Mucosa of descending colon (tissue), 3 donors: Measurements from ENCODE around the gene MAPKBP1. TPM values are rescaled to one million over a fixed set of nuclear protein-coding genes. Genes with fewer than 3 reads are reported as not detected.
"Not testable (repeated sequence)": the region's sequence is repeated elsewhere in the genome, so short reads cannot be mapped to it uniquely, and the experiment has no call there.

Experiments used
- ATAC-seq: fragments of 200-7000 bp; cut with Tn5 transposase; one replicate; pipeline ENCODE4 v1.9.1; 2020; ENCODE audit warnings: mild to moderate bottlenecking, moderate library complexity
- DNase-seq, 3 donors: peaks; one replicate each; pipeline ENCODE4 v3.0.0-alpha.2; 2020
- H3K36me3 ChIP-seq: fragments of 200-600 bp; one replicate; pipeline ENCODE4 v1.8.0; 2021; ENCODE audit warnings: low read depth, mild to moderate bottlenecking
- H3K4me1 ChIP-seq: fragments of 200-600 bp; one replicate; pipeline ENCODE4 v1.8.0; 2021; ENCODE audit warnings: low read depth, mild to moderate bottlenecking
- H3K4me3 ChIP-seq: fragments of 200-600 bp; one replicate; pipeline ENCODE4 v1.8.0; 2021; ENCODE audit warnings: mild to moderate bottlenecking
- H3K9me3 ChIP-seq: fragments of 200-600 bp; one replicate; pipeline ENCODE4 v1.8.0; 2021; ENCODE audit warnings: mild to moderate bottlenecking
- intact Hi-C, 2 donors: fragments of 100-400 bp; cut with DNase I in 1 of 2; cut with micrococcal nuclease in 1 of 2; formaldehyde crosslinking; loops; one replicate each; pipeline versions ENCODE4 v1.11.0 to v1.11.1; 2022; cut with DNase I, micrococcal nuclease
- long read RNA-seq, 2 donors: library from polyadenylated mRNA; unstranded; transcript quantifications; one replicate each; pipeline ENCODE4 v2.0.0, GENCODE V29; 2019 to 2021
- total RNA-seq, 3 donors: library from RNA; stranded (reverse); fragmentation: NEBNext Ultra II Directional in 2 of 3; extraction: Animal tissue kit (Norgen Biotek cat#: 25700) in 2 of 3; gene quantifications; one replicate each; pipeline versions ENCODE4 v1.2.1 to v1.2.4, GENCODE V29; 2021 to 2023
- TF ChIP-seq, protein P1 (sequence below): fragments of 200-600 bp; IDR thresholded peaks from one replicate; pipeline ENCODE4 v1.8.0; 2022; ENCODE audit warnings: antibody characterized with exemption, mild to moderate bottlenecking
- donor health status: DM: no; HTN: no; CAD: no; lungs with moderate emphysema.
- donor health status: DM: no; HTN: no; CAD: no.
- donor health status: DM: no; HTN: yes; CAD: no.

MAPKBP1 gene, protein sequence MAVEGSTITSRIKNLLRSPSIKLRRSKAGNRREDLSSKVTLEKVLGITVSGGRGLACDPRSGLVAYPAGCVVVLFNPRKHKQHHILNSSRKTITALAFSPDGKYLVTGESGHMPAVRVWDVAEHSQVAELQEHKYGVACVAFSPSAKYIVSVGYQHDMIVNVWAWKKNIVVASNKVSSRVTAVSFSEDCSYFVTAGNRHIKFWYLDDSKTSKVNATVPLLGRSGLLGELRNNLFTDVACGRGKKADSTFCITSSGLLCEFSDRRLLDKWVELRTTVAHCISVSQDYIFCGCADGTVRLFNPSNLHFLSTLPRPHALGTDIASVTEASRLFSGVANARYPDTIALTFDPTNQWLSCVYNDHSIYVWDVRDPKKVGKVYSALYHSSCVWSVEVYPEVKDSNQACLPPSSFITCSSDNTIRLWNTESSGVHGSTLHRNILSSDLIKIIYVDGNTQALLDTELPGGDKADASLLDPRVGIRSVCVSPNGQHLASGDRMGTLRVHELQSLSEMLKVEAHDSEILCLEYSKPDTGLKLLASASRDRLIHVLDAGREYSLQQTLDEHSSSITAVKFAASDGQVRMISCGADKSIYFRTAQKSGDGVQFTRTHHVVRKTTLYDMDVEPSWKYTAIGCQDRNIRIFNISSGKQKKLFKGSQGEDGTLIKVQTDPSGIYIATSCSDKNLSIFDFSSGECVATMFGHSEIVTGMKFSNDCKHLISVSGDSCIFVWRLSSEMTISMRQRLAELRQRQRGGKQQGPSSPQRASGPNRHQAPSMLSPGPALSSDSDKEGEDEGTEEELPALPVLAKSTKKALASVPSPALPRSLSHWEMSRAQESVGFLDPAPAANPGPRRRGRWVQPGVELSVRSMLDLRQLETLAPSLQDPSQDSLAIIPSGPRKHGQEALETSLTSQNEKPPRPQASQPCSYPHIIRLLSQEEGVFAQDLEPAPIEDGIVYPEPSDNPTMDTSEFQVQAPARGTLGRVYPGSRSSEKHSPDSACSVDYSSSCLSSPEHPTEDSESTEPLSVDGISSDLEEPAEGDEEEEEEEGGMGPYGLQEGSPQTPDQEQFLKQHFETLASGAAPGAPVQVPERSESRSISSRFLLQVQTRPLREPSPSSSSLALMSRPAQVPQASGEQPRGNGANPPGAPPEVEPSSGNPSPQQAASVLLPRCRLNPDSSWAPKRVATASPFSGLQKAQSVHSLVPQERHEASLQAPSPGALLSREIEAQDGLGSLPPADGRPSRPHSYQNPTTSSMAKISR (N-terminal part only)
- 10 to 100 TPM; 15.2 to 35.5 (median 16.0) TPM for total RNA-seq
- long read RNA-seq, donor 1, partial matches to known transcripts, result 4 of 8 reads
- long read RNA-seq, donor 1, other reads (novel, unspliced or antisense), result 4 of 8 reads
- long read RNA-seq, donor 2, result 0 reads

DNA sequence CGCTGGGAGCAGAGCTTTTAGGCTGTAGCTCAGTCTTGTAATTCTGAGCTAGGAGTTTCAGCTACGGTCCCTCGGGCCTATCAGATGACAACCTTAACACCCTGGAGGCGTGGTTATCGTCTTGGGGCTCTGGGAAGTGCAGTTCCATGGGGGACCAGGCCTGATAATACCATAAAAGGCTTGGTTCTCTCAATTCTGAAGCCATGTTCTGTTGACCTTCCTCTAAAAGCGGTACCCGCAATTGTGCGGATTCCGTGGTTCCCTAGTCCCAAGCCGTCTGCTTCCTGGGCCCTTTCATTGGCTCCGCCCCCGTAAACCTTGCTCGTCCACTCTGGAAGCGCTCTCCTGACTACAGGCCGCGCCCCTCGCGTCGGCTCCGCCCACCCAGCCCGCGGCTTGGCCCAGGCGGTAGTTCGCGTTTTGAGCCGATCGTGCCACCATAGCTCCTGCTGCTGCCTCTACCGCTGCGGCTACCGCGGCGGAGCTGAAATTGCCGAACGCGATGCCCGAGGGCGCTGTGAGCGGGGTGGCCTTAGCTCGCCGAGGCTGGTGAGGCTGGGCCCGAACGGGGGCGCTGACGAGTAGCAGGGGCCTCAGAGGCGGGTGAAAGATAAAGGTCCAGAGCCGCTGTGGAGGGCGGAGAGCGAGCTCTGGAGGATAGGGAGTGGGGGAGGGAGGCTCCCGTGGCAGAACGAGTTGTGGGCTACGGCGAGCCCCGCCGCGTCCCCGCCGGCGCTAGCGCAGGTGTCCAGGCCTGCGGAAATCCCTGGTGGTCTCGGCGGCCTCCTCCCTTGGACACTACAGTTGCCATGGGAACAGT lies at the start of gene MAPKBP1:
TSS of gene MAPKBP1 (plus strand) at position 423 of the 820 bp plus-strand sequence. CDS start 792 bp downstream, outside the sequence.
- peak; percentile 99 for DNase-seq
- peak; percentile 97 for ATAC-seq
- H3K9me3 ChIP-seq, result no peaks in the 10 kb centered on the region
- no peaks in the 10 kb centered on the region for H3K36me3 ChIP-seq
- intact Hi-C loops, result loop anchor here (5.0 kb wide), 1 partner anchor 38 kb away; no protein-coding TSS in a partner anchor
- H3K4me1 ChIP-seq, result peaks cover 14% of the 10 kb centered on the region
- TF ChIP-seq, protein P1, sequence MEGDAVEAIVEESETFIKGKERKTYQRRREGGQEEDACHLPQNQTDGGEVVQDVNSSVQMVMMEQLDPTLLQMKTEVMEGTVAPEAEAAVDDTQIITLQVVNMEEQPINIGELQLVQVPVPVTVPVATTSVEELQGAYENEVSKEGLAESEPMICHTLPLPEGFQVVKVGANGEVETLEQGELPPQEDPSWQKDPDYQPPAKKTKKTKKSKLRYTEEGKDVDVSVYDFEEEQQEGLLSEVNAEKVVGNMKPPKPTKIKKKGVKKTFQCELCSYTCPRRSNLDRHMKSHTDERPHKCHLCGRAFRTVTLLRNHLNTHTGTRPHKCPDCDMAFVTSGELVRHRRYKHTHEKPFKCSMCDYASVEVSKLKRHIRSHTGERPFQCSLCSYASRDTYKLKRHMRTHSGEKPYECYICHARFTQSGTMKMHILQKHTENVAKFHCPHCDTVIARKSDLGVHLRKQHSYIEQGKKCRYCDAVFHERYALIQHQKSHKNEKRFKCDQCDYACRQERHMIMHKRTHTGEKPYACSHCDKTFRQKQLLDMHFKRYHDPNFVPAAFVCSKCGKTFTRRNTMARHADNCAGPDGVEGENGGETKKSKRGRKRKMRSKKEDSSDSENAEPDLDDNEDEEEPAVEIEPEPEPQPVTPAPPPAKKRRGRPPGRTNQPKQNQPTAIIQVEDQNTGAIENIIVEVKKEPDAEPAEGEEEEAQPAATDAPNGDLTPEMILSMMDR, result peak; percentile 76
- peak within 1 kb of the TSS; percentile 49 for H3K4me3 ChIP-seq

DNA sequence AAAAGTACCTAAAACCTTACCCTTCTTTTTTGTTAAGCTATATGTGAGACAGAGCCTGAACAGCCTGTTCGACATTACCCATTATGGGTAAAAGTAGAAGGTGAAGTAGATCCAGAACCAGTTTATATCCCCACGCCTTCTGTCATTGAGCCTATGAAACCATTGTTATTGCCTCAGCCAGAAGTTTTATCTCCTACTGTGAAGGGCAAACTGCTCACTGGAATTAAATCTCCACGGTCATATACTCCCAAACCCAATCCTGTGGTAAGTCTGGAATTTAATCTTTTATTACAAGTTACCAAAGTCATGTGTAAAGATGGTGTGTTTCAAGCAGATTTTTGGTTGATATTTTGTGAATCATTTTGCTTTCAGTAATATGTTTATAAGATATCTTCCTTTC lies 47.1 kb upstream of the MAPKBP1 start:
- Histone ChIP-seq H3K9me3 (no peaks in the 10 kb centered on the region), H3K36me3 (no peaks in the 10 kb centered on the region), H3K4me3 (no peak overlapping the region), H3K4me1 (no peaks in the 10 kb centered on the region)
- no peak for DNase-seq
- ATAC-seq, result no peak
- intact Hi-C loops, result no loop called here
- TF ChIP-seq, protein P1, result no peak

DNA sequence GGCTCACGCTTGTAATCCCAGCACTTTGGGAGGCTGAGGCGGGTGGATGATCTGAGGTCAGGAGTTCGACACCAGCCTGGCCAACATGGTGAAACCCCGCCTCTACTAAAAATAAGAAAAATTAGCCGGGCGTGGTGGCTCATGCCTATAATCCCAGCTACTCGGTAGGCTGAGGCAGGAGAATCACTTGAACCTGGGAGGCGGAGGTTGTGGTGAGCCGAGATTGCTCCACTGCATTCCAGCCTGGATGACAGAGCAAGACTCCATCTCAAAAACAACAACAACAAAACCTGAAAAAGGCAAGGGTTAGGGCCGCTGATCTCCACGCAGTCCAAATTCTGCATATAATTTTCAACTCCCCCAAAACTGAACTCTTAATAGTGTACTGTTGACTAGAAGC lies 46.2 kb upstream of the MAPKBP1 start:
- DNase-seq, H3K36me3 ChIP-seq, H3K9me3 ChIP-seq, H3K4me3 ChIP-seq, intact Hi-C loops, ATAC-seq, H3K4me1 ChIP-seq: not testable (repeated sequence)

DNA sequence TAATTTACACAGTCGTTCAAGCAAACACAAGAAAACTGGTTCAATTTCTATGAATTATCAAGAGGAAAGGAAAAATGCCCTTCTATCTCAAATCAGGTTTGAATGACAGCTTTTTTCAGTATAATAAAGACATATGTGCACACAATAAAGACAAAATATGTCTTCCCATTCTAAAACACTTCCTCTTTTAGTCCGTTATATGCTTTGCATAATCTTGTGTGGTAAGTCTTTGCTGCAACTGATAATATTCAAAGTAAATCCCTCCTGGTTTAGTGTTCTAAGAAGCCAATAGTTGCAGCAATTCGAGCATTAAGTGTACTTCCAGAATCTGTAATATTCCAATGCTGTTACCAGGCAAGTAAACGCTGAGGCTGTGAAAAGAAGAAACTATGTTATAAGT lies 43.7 kb upstream of the MAPKBP1 start:
- TF ChIP-seq, protein P1, result no peak
- H3K4me3 ChIP-seq, result no peak overlapping the region
- DNase-seq, result no peak
- no peaks in the 10 kb centered on the region for H3K4me1 ChIP-seq
- ATAC-seq, result no peak
- intact Hi-C loops, result no loop called here
- no peaks in the 10 kb centered on the region for H3K9me3 ChIP-seq
- no peaks in the 10 kb centered on the region for H3K36me3 ChIP-seq

DNA sequence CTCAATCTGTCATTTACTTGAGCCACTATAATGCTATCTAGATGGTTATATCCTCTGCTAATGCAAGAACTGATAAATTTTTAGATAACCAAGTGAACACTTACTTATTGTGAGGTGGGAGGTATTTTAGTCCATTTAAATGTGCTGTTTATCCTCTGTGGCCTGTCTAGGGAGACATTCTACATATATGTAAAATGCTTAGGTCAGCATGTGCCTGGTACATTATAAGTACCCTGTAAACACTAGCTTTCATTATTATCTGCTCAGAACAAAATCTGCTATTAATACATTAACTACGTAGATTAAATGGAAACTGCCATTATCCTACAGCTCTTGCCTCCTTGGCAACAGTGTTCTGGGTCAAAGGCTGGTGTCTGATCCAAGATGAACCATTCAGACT lies 41.8 kb upstream of the MAPKBP1 start:
- Histone ChIP-seq H3K4me1 (no peaks in the 10 kb centered on the region), H3K36me3 (peaks cover 7% of the 10 kb centered on the region), H3K4me3 (no peak overlapping the region), H3K9me3 (no peaks in the 10 kb centered on the region)
- TF ChIP-seq, protein P1, result no peak
- ATAC-seq (no peak), DNase-seq (no peak)
- intact Hi-C loops, result no loop called here
